Measurements from ENCODE around the gene CPNE6. TPM values are rescaled to one million over a fixed set of nuclear protein-coding genes. Genes with fewer than 3 reads are reported as not detected.

CPNE6 gene
- total RNA-seq, 1 experiment from 2014 or later: not detected

- Histone ChIP-seq H3K4me1 (ENCODE audit: control insufficient read depth in 1 of 2, insufficient read depth in 2 of 2, low read length in 2 of 2) (peaks cover 0 to under 1% of the 10 kb centered on the region in 2 experiments; a peak in 1 of 4 replicates), H3K36me3 (ENCODE audit: control insufficient read depth in 1 of 2, insufficient read depth in 2 of 2, low read length in 2 of 2) (peaks cover 18 to 28% of the 10 kb centered on the region in 2 experiments), H4K20me1 (ENCODE audit: insufficient read depth) (no peaks in the 10 kb centered on the region), H3K9me2 (ENCODE audit: insufficient read depth) (no peaks in the 10 kb centered on the region), H3K79me2 (ENCODE audit: insufficient read depth, low read length) (0 out of 2 replicates have a peak, but pooled peaks cover 6% of the 10 kb centered on the region), H2AFZ (ENCODE audit: low read depth, low read length, poor library complexity, severe bottlenecking) (no peak overlapping the region), H3K27me3 (ENCODE audit: insufficient read depth, low read length) (no peaks in the 10 kb centered on the region), H3K4me3 (replicated peaks in 1 of 2; ENCODE audit: low read depth in 1 of 2, low read length in 2 of 2) (no peak overlapping the region), H3K9me3 (ENCODE audit: control insufficient read depth in 1 of 2, insufficient read depth in 1 of 2, low read depth in 1 of 2, low read length in 2 of 2) (no peaks in the 10 kb centered on the region), H3K27ac (ENCODE audit: low read depth, low read length) (no peak overlapping the region), H3K9ac (ENCODE audit: low read length) (no peak overlapping the region), H3K4me2 (ENCODE audit: low read length) (no peak overlapping the region)
- ATAC-seq: no peak
- intact Hi-C loops (cut with micrococcal nuclease): no loop called here
- RAD21 ChIA-PET (ENCODE audit: low non-redundant PET in 1 of 2, low total read pairs in 2 of 2, uncharacterized antibody in 2 of 2, unreplicated experiment in 2 of 2): no interaction called here
- POLR2A ChIA-PET: no interaction called here
- no TSS peak for BruUV-seq (replicated peaks)
- no peak for DNase-seq (ENCODE audit: low read depth, low spot score)
- no peak for TF ChIP-seq REST (IDR thresholded peaks at IDR 0.05; ENCODE audit: low read depth)
- TF ChIP-seq SP1 (IDR thresholded peaks at IDR 0.05; ENCODE audit: low read depth): no peak
- no peak for TF ChIP-seq ELF1 (IDR thresholded peaks at IDR 0.05; ENCODE audit: borderline replicate concordance, low read depth)
- no peak for TF ChIP-seq ZFX (IDR thresholded peaks at IDR 0.05)
- no peak for TF ChIP-seq TCF7L2 (IDR thresholded peaks at IDR 0.05; ENCODE audit: borderline replicate concordance, extremely low read depth, insufficient read depth, insufficient read length)
- no peak for TF ChIP-seq POLR2A (IDR thresholded peaks at IDR 0.05; ENCODE audit: borderline replicate concordance, extremely low read depth, insufficient read depth, insufficient read length)
- TF ChIP-seq SRF (IDR thresholded peaks at IDR 0.05; ENCODE audit: low read depth): no peak
- CTCF ChIA-PET: no interaction called here
These were observed 49.8 kb downstream of the CPNE6 start for GRCh38 chr14:24121210-24121609.

DNA sequence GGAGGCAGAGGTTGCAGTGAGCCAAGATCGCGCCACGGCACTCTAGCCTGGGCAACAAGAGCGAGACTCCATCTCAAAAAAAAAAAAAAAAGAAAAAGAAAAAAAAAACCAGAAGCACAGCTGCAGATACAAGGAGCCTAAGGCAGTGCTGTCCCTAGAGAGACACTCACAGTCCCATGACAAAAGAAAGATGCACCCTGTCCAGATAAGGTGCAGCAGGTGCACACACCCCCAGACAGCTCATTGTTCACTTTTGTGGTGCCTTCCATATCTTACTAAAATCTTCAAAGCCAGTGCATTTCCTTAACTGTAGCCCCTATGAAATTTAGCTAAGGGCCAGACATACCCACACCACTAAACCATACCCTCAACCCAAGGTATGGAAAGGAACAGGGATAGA lies 51.1 kb downstream of the CPNE6 start:
- RAD21 ChIA-PET (ENCODE audit: low non-redundant PET in 1 of 2, low total read pairs in 2 of 2, uncharacterized antibody in 2 of 2, unreplicated experiment in 2 of 2): no interaction called here
- CTCF ChIA-PET: interaction anchor here (1.0 kb wide), 1 partner anchor 9 kb away, joined by 3 read pairs; no protein-coding TSS in a partner anchor
- H3K27ac ChIP-seq (ENCODE audit: low read depth, low read length): no peak overlapping the region
- TF ChIP-seq REST (IDR thresholded peaks at IDR 0.05; ENCODE audit: low read depth) (no peak), ZBTB33 (IDR thresholded peaks at IDR 0.05; ENCODE audit: extremely low read depth, insufficient replicate concordance, low read length) (no peak), TCF7L2 (IDR thresholded peaks at IDR 0.05; ENCODE audit: borderline replicate concordance, extremely low read depth, insufficient read depth, insufficient read length) (no peak), POLR2A (IDR thresholded peaks at IDR 0.05; ENCODE audit: borderline replicate concordance, extremely low read depth, insufficient read depth, insufficient read length) (no peak), FOSL1 (IDR thresholded peaks at IDR 0.05; ENCODE audit: low read depth) (no peak), CBX3 (IDR thresholded peaks at IDR 0.05; ENCODE audit: low read depth) (no peak), SIN3A (IDR thresholded peaks at IDR 0.05; ENCODE audit: low read depth) (no peak)

More for the DNA sequence above, 51.1 kb downstream of the CPNE6 start:
- Histone ChIP-seq H3K4me2 (ENCODE audit: low read length) (no peak overlapping the region), H3K9me3 (ENCODE audit: control insufficient read depth in 1 of 2, insufficient read depth in 1 of 2, low read depth in 1 of 2, low read length in 2 of 2) (no peaks in the 10 kb centered on the region), H4K20me1 (ENCODE audit: insufficient read depth) (no peaks in the 10 kb centered on the region), H3K79me2 (ENCODE audit: insufficient read depth, low read length) (no peaks in the 10 kb centered on the region), H3K9ac (ENCODE audit: low read length) (no peak overlapping the region), H2AFZ (ENCODE audit: low read depth, low read length, poor library complexity, severe bottlenecking) (no peak overlapping the region), H3K4me3 (replicated peaks in 1 of 2; ENCODE audit: low read depth in 1 of 2, low read length in 2 of 2) (no peak overlapping the region), H3K36me3 (ENCODE audit: control insufficient read depth in 1 of 2, insufficient read depth in 2 of 2, low read length in 2 of 2) (peaks cover 18 to 28% of the 10 kb centered on the region in 2 experiments), H3K9me2 (ENCODE audit: insufficient read depth) (no peaks in the 10 kb centered on the region), H3K27me3 (ENCODE audit: insufficient read depth, low read length) (no peaks in the 10 kb centered on the region), H3K4me1 (ENCODE audit: control insufficient read depth in 1 of 2, insufficient read depth in 2 of 2, low read length in 2 of 2) (no peaks in the 10 kb centered on the region)
- DNase-seq (ENCODE audit: low read depth, low spot score) (no peak), ATAC-seq (no peak)
- BruUV-seq (replicated peaks): no TSS peak
- POLR2A ChIA-PET: no interaction called here
- intact Hi-C loops (cut with micrococcal nuclease): no loop called here

Measured in HCT116 (cell line).